Measurements from ENCODE around the gene ZNF516.

The ZNF516 gene

DNA sequence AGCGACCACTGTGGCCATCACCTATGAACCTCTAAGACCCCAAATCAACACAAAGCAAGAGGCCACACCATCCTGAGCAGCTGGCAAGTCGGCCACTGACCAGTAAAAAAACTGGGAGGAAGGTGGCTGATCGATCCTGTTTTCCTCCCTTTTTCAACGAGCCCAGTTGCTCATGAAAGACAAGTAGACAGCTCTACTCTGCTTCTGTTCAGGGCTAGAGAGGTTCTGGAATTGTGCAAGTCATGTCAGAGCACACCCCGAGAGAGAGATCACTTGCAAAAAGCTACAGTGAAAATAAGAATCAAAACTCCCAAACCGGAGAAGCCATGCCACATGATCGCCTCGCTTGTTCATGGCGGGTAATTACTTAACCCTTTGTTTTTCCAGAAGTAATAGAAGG lies 34.6 kb downstream of the ZNF516 start:
- in situ Hi-C loops (cut with MboI; ENCODE audit: low pct_unique_long_range_greater_than_20kb, low sequenced_read_pairs) = no loop called here

DNA sequence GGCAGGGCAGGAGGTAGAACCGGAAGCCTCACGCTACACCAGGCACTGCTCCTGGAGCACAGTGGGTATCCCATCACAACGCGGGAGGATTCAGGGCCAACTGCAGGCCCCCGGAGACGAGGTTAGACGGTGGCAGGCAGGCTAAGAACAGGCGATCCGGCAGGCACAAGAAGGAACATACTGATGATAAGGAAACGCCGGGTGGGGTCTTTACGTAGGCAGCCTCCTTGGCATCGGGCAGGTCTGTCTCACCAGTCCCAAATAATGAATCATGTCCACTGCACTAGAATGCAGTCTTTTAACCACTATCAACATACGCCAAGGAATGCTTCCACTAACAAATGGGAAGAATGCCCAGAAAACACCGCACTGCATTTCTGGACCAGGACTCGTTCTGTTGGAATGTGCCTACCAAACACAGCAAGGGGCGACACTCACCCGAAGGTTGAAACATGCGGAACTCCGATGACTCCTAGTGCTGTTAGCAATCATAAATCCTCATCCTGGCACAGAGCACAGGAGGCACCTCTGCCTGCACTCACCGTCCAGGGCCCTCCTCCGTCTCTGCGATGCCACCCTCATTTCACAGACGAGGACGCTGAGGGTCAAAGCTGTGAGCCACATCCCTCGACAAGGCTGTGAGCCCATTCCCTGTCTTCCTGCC lies 35.2 kb downstream of the ZNF516 start:
- no peak for DNase-seq
- in situ Hi-C loops (cut with MboI; ENCODE audit: low pct_unique_long_range_greater_than_20kb, low sequenced_read_pairs) = no loop called here

More for the DNA sequence above, 34.6 kb downstream of the ZNF516 start:
- DNase-seq = no peak

DNA sequence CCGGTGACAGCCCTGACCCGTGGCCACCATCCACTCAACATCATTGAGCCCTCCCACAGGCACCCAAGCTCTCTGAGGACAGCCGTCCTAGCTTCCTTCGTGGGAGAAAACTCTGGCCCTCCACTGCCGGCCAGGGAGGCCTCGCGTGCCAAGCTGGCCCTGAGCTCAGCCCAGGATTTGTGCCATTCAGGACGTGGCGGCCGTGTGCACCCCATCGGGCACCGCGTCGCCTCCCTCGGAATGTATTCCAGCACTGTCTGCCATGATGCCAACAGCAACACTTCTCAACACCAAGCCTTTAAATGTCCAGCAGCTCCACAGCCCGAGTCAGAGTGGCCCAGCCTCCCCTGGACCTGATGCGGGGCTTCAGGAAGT lies 35.7 kb downstream of the ZNF516 start:
- in situ Hi-C loops (cut with MboI; ENCODE audit: low pct_unique_long_range_greater_than_20kb, low sequenced_read_pairs) = no loop called here
- no peak for DNase-seq

DNA sequence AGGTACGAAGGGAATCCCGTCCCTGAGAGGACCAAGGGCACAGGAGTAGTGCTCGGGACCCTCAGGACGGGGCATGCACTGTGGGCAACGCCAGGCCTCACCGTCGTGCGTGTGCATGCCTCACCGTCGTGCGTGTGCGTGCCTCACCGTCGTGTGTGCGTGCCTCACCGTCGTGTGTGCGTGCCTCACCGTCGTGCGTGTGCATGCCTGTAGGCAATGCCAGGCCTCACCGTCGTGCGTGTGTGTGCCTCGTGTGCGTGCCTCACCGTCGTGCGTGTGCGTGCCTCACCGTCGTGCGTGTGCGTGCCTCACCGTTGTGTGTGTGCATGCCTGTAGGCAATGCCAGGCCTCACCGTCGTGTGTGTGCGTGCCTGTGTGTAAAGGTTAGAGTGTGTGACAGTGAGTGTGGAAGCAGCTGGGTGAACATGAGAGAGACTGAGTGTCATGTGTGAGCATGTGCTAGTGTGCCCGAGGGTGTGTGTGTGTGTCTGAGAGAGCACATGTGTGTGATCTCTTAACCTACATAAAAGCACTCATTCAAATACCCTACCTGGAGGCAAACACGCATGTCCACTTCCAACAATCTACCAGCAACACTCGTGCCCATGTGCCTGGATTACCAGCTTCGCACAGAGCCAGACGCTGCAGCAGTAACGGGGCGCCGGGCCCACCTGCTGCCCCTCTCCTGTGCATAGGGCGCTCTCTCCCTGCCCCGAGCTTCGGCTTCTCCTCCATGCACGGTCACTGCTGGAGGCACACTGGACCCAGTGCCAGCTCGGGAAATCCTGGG lies 36.3 kb downstream of the ZNF516 start:
- no peak for DNase-seq
- in situ Hi-C loops (cut with MboI; ENCODE audit: low pct_unique_long_range_greater_than_20kb, low sequenced_read_pairs) = no loop called here

DNA sequence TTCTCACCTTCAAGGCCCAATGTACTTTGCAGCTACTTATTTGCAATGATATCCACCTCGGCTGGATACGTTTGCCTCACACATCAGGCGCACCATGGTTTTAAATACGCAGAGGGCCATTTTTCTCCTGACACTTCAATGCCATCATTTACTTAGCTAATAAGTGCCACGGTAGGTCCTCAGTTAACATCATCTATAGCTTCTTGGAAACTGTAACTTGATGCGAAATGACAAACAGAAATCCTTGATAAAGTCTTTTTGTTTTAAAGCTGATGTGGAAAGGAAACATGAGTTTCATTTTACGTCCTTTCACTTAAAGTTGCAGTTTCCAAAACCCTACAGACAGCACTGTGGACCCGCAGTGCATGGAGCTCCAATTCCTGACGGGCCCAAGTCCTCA lies 37.1 kb downstream of the ZNF516 start:
- DNase-seq = no peak
- in situ Hi-C loops (cut with MboI; ENCODE audit: low pct_unique_long_range_greater_than_20kb, low sequenced_read_pairs) = no loop called here

DNA sequence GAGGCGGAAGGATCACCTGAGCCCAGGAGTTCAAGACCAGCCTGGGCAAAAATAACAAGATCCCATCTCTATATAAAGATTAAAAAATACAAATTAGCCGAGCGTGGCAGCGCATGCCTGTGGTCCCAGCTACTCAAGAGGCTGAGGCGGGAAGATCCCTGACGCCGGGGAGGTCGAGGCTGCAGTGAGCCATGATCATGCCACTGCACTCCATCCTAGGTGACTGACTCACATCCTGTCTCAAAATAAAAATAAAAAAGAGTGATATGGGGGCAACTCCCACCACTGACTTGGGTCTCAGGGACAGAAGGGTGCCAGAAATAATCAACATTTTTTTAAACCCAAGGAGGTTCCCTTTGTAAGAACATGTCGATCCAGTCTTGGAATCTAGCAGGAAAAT lies 37.6 kb downstream of the ZNF516 start:
- no peak for DNase-seq
- in situ Hi-C loops (cut with MboI; ENCODE audit: low pct_unique_long_range_greater_than_20kb, low sequenced_read_pairs) = no loop called here

DNA sequence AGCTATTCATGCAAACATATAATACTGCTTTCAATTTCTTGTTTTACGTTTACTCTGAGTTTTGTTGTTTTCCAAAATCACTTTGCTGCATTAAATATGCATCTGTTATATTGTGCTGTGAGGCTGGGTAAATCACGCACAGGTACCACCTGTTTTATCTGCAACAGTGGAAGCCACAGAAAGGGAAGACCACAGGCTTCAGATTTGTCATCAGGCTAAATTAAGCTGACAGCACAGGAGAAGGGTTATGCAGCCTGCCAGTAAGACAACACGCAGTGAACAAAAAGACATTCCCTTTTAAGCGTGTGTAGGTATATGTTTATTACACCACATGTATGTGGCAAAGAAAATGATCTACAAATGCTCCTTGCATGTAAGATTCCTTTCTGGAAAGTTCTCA lies 38.2 kb downstream of the ZNF516 start:
- in situ Hi-C loops (cut with MboI; ENCODE audit: low pct_unique_long_range_greater_than_20kb, low sequenced_read_pairs) = no loop called here
- DNase-seq = no peak

DNA sequence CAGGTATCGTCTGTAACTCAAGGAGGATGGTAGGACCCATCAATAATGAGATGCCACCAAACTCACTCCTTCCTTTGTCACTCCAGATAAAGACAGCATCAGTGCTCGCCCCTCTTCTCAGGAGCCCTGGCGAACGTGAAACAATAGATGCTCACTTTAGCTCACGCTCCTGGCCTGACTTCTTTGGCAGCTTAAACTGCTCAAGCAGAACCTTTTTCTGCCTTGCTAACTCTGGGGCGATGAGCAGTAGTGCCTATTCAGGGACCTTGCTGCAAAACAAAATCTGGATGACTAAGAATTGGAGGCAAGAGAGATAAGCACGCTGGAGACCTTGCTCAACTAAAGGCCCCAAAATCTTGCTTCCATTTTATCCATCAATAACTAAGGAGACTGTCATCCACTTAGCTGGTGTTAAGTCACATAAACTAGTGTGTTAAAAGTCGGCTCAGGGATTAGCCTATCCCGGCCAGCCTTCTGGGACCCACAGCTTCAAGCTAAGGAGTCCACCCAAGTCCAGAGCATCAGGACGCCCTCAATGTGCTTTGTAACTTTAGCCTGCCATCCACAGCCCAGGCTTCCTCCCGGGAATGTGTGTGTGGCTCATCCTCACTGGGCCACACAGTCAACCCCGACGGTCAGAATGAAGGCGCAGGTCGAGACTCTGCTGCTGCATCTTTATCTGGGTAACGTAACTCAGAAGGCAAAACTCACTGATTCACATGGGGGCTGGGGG lies 38.9 kb downstream of the ZNF516 start:
- no peak for DNase-seq
- in situ Hi-C loops (cut with MboI; ENCODE audit: low pct_unique_long_range_greater_than_20kb, low sequenced_read_pairs) = no loop called here

DNA sequence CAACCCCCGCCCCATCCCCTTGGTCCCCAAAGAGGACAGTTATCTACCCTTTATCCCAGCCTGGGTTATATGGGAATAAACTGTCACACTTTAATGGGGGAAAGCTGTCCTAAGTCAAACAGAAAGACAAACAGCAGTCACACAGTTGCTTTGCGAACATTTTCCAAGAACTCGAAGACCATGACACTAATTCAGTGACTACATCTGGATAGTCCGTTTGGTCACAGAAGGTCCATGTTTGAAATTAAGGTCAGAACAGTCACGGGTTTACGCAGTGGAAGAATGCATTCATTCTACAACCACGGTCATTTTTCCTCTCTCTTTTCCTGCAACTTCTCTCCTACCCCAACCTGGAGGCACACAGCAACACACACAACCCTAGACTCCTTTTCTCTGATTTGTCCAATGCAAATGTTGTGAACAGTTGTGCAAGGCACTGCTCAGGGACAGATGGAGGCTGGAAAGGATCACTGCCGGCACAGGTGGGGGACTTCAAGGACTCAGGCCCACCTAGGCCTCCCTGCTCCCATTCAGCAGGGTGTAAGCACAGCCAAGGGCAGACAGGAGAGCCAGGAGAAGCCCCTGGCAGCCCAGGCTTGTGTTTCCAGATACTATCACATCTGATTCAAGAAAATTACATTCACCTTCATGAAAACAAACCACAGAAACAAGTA lies 39.9 kb downstream of the ZNF516 start:
- in situ Hi-C loops (cut with MboI; ENCODE audit: low pct_unique_long_range_greater_than_20kb, low sequenced_read_pairs) = no loop called here
- no peak for DNase-seq

DNA sequence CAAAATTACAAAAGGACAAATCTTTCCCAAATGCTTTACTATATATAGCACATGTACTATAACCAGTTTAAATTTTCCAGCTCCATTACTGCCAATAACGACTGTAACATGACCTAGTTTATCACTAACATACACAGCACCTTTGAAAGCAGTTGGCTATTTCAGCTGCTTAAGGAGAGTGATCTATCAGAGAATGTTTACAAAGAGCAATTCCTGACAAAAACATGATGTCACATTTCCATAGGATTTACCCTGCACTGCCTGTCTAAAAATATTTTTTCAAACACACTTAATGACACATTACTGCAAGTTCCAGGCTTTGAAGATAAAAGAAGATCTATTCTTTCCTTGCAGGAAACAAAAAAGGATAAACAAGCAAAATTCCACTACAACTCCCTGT lies 40.6 kb downstream of the ZNF516 start:
- DNase-seq = no peak
- in situ Hi-C loops (cut with MboI; ENCODE audit: low pct_unique_long_range_greater_than_20kb, low sequenced_read_pairs) = no loop called here

DNA sequence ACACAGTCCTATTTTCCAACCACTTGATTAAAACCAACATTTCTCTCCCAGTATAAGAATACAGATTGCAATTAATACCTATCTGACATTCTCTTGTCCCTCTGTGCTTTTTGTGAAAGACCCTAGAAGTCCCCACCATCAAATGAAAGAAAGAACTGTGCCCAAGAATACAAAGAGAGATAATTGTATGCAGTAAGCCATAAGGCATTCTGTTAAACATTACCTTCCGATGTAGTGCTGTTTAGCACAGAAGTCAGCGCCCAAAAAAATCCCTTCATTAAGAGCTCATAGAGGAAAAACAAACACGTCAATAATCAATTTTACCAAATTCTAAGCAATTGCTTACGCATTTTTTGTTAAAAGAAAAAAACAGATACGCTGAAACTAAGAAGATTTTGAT lies 41.1 kb downstream of the ZNF516 start:
- no peak for DNase-seq
- in situ Hi-C loops (cut with MboI; ENCODE audit: low pct_unique_long_range_greater_than_20kb, low sequenced_read_pairs) = no loop called here

DNA sequence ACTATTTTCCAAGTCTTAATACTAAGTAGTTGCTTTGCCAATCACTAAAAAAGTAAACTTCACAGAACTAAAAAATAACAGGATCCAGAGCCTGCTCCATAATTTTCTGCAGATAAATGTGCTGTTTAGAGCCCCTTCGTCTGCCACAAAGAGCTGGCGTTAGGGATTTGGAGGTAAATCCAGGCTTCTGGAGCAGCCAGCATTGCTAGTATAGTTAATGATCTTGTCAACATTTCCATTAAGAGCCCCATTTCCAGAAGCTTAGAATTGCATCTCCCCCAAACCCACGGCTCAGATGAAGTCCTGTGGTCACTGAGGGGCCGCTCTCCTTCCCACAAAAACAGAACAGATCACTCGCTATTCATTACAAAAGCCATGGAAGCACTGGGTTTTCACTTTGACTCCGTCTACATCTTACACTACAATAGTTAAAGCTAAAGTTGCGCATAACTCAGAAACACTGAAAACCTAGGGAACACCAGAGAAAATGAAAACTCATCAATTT lies 41.9 kb downstream of the ZNF516 start:
- in situ Hi-C loops (cut with MboI; ENCODE audit: low pct_unique_long_range_greater_than_20kb, low sequenced_read_pairs) = no loop called here
- no peak for DNase-seq

DNA sequence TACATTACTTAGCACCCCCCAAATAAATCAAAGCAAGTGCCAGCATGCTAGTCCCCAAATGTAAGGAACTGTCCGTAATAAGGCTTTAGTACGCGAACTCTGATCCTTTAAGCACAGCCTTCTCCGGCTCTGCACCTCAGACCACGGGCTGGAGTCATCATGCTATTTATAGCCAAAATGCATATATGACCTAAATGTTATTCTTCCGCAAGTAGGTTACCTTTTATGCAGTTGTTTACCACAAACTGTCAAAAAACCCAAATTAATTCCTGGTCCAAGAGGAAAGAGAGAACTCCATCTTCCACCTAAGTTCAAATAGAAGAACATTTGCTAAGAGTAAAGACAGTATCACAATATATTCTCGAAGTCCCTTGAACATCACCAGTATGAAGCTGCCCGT lies 42.7 kb downstream of the ZNF516 start:
- in situ Hi-C loops (cut with MboI; ENCODE audit: low pct_unique_long_range_greater_than_20kb, low sequenced_read_pairs) = no loop called here
- peak; percentile 59 for DNase-seq

DNA sequence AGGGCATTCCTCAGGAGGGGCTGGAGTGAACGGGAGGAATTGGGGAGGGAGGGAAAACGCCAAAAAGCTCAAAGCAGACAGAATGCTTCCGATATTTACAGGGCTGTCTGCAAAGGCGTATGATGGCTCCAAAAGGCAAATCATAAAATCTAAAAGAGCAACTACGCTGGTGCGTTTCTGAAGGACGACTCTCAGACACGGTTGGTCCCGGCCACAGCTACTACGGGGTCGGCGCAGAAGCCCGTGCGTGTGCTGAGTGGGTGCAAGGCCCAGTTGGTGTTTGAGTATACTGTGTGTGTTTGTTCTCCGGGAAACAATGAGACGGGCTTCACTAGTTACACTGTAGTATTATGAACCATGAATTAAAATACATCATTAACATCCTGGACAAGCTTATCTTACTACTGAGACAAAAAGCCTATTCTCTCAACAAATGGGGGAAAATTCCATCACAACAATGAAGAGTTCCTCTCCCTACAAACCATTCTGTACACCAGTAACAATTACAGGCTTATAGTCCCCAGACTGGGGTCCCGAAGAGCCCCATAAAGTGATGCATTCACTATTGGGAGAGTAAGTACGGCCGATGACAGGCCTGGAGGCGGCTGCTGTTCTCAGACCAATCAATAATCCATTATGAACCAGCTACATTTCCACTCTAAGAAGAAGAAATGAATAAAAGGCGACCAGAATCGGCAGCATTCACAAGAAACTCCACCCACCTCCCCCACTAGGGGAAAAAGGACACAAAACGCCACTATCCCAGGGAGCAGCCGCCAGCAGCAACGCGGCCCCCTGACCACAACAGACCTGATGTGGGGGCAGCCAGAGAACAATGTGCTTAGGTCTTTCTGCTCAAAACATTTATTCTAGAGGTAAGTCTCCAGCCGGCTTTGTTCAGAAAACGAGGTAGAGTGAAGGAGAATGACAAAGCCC lies 43.4 kb downstream of the ZNF516 start:
- DNase-seq = peak; percentile 21
- in situ Hi-C loops (cut with MboI; ENCODE audit: low pct_unique_long_range_greater_than_20kb, low sequenced_read_pairs) = no loop called here

DNA sequence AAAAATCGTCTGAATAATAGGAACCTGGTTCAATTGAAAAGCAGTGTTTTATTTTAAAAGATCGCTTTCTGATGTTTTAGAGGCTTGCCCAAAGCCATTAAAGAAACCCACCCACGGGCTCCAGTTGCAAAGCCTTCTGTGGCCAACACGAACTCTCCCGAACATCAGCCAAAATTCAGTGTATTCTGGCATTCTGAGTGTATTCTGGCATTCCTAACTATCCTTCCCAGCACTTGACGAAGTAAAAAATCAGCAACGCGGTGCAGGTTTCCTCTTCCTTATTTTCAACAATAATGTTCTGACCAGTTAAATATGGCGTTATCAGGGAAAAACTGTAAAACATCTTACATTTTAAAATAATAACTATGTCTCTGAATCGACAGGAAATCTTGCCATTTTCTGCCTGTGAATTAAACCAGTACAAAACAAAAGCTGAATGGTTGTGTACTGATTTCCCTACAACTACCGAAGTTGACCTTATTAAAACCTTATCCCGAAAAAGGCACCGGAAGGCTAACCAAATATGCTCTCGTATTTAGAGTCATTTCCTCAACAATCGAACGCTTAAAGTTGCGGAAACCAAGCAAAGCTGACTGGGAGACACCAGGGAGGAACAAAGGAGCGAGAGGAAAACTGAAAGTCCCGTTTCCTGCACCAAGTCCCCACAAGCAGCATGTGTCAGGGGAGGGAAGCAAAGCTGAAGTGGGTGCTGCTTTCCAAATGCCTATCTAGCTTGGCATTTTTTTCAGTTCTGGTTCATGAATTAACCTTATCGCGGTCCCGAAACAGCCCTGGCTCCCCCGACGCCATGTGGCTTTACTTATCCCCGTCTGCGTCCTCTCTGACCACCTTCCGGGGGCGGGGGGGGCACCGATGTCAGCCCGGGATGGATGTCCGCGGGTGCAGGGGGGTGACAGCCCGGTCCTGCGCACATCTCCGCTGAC lies 44.3 kb downstream of the ZNF516 start:
- DNase-seq = peak; percentile 54
- in situ Hi-C loops (cut with MboI; ENCODE audit: low pct_unique_long_range_greater_than_20kb, low sequenced_read_pairs) = no loop called here

DNA sequence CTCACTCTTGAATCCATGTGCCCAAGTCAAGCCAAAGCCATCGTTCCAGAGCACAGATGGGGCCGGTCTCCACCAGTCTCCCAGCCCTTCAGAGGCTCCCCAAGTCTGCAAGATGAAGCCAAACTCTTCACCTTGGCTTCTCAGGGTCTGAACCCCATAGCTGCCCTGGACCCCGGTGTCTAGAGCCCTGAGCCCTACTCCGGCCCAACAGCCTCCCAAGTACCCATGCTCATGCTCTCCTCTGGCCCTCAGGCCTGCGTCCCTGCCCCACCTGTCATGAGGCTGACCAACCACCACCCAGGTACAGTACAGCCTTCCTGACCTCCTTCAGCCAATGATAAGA lies 46.0 kb downstream of the ZNF516 start:
- no peak for DNase-seq
- in situ Hi-C loops (cut with MboI; ENCODE audit: low pct_unique_long_range_greater_than_20kb, low sequenced_read_pairs) = no loop called here

DNA sequence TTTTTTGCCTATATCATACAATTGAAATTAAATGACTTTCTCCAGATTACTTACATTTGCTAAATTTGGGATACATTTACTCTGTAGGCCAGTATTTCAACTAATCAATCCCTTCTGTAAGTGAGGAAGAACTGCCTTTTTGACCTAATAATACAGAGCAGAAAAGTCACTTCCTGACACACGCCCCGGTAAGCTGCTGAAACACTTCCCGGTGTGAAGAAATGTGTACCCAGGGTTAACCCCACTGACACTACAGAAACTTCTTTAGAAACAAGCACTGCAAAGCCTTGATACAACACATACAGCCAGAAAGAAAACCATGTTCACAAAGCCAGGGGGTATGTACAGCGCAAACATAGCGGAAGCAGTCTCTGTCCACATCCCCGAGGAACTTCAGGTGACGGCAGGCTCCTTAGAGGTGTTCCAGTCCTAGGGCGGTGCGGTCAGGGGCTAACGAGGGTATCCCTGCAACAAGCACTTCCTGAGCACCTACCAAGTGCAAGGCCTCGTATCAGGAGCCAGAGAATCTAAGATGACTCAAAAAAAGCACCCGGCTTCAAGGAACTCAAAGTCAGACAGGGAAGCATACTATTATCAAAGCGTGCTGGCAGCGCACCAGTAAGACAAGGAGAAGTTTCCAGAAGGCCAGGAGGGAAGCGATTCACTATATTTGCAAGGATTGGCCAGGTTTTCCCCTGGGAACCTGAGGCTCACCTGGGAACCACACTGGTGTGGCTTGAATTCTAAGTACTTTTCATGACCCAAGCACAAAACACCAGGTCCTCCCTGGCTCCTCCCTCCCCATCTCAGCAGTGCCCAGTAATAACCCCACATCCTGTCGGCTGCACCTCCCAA lies 46.6 kb downstream of the ZNF516 start:
- in situ Hi-C loops (cut with MboI; ENCODE audit: low pct_unique_long_range_greater_than_20kb, low sequenced_read_pairs) = no loop called here

More for the DNA sequence above, 46.6 kb downstream of the ZNF516 start:
- peak; percentile 23 for DNase-seq
